ENCODE results near the gene PTGES2.

GRCh38 chr9:128104171-128104618 is 23.3 kb downstream of the PTGES2 start:
- TF ChIP-seq CTCF (conservative IDR thresholded peaks at IDR 0.05) (no peak), ZFX (IDR thresholded peaks at IDR 0.05) (no peak)
